NCI-H1417 treated with DMSO at 0.1 percent for 48 hours (cell line): Measurements from ENCODE around the gene IL20.
A peak's percentile ranks its signal among the peaks of the same experiment; 100 is the strongest.

Experiments used
- DNase-seq: peaks from one replicate; lab custom pipeline; 2025; lab: John Stamatoyannopoulos, UW

IL20 gene

GRCh38 chr1:206904423-206905142 lies 39.2 kb downstream of the IL20 start:
- no peak for DNase-seq

DNA sequence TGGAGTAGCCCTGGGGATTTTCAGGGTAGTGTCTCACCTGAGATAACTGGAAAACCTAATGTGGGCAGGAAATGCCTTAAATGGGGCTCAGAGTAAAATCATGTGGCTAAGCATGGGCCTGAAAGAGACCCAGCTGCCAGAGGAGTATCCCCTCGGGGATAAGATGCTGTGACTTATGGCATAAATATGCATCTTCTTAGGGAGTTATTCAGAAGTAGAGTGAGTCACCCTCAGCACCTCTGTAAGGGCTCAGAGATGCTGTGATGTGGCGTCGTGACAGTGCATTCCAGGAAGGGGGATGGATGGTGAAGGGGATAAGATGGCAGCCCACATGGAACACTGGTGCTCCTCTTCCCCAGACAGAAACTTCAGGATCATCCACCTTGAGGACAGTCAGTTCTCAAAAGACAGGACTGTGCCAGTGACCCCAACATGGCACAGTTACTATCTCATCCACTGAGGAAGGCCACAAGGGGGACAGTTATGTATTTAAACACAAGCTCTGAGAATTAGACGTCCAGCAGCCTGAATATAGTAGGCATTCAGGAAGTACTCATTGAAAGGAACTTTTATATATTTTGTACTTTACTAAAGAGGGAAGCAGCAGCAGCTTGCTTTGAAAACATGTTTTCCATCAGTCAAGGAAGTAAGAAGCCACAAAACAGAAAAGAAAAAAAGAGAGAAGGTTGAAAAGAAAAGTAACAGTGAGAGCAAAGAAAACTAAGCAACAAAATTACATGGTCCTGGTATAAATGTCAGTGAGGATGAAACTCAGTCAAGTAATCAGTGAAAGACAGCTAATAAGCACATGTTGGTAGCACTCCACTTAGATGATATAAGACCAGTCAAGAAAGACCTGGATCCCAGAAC lies 40.1 kb downstream of the IL20 start:
- no peak for DNase-seq

- no peak for DNase-seq
Observed at GRCh38 chr1:206907304-206907991, 42.0 kb downstream of the IL20 start.

DNA sequence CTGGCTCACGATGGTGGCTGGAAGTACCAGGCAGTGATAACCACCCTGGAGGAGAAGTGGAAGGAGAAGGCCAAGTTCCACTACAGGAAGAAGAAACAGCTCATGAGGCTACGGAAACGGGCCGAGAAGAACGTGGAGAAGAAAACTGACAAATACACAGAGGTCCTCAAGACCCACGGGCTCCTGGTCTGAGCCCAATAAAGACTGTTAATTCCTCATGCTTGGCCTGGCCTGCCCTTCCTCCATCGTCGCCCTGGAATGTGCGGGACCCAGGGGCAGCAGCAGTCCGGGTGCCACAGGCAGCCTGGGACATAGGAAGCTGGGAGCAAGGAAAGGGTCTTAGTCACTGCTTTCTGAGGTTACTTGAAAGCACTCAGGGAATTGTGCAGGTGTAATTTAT lies 42.6 kb downstream of the IL20 start:
- no peak for DNase-seq

DNA sequence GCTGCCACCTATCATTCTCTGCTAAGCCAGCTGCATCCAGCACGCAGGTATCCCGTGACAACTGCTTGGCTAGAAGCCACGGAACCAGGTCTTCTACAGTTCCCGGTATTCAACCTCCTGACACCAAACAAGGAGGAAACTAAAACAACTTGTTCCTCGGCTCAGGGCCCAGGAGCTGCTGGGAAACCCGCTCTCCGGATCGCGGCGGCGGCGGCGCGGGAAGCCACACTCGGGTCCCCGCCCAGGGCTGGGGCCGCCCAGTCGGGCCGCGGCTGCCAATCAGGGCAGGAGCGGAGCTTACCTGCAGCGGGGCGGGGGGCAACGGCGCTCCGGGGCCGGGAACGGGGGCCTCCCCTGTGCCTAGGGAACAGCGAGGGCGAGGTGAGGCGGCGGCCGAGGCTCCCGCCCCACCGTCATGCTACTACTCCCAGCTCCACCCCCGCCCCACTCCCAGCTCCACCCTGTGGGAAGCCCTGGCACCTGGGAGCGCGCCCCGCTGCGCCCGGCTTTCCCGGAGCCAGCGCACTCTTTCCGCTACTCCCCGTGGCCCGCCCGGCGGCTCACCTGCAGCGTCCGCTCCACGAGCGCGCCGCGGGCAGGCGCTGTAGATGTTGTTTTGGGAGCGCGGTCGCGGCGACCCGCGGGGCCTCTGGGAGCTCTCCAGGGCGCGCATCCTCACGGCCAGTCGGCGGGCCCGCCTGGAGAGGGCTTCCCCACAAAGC lies 43.9 kb downstream of the IL20 start:
- DNase-seq = no peak

DNA sequence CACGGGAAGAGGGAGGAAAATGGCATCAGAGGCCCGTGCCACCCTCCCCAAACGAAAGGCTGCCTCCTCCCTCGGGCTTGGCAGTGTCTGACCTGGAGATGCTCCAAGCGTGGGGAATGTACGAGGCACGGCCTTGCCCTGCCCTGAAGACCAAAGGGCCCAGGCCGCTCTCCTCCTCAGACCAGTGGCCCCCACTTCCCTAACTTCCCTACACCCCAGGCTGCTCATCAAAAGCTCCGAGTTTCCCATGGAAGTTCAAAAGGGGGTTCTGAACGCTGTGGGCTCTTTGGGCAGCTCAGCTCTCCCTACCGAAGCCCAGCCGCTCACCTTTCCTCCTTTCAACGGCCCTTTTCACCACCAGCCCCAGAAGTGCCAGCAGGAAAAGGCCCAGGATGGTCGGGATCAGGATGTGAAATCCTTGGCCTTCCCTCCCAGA lies 44.5 kb downstream of the IL20 start:
- no peak for DNase-seq

DNA sequence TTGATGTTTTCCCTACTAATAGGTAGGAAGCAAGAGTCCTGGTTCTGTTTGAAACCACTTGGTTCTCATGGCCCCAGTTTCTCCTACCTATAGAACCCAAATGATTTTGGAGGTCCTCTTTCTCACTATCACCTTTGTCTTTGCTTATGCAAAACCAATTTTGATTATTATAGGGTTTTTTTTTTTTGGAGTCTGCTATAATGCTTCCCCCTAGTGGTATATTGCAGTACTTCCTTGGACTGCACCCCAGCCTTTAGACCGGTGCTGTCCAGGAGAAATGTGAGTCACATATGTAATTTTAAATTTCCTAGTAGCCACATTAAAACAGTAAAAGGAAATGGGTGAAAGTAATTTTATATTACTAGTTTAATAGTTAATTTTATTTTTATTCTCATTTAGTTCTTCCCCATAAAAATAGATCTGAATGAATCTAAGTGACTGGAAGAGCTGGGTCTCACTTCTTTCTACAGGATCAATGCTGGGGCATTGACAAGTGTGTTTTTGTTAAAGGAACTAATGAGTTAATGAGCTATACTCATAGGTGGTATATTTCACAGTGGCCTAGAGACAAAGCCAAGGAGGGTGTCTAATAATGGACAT lies 45.7 kb downstream of the IL20 start:
- peak; percentile 17 for DNase-seq

GRCh38 chr1:206912445-206913095 lies 47.1 kb downstream of the IL20 start:
- DNase-seq = peak; percentile 46

GRCh38 chr1:206913766-206914537 lies 48.5 kb downstream of the IL20 start:
- DNase-seq = no peak

GRCh38 chr1:206915030-206915735 lies 49.8 kb downstream of the IL20 start:
- DNase-seq = no peak

DNA sequence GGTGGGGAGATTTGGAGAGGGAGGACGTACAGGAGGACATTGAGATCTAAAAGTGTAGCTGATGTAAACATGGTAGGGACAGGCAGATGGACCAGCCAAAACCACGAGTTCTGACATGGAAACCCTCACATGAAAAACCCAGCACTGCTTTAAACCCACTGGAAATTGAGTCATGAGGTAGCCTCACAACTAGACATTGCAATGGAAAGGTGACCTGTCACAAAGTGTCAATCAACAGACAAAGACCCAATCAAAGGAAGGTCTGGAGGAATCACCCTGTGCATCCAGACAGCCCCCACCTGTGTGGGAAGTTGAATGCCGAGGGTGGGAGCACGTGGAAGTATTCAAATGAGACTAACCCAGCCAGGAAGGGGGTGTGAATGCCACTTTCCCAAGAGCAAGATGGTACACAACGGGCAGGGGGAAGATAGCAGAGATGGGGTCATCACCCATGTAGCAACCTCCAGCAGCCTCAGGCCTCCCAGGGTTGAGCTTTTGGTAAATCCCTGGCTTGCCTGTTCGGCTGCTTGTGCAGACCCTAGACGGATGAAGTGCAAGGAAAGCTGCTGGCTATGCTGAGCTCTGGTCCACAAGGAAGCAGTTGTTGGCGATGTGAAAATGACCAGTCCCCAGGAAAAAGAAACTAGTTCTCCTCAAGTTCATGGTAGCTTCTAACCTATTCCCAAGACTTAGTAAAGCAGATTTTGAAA lies 50.7 kb downstream of the IL20 start:
- no peak for DNase-seq

DNA sequence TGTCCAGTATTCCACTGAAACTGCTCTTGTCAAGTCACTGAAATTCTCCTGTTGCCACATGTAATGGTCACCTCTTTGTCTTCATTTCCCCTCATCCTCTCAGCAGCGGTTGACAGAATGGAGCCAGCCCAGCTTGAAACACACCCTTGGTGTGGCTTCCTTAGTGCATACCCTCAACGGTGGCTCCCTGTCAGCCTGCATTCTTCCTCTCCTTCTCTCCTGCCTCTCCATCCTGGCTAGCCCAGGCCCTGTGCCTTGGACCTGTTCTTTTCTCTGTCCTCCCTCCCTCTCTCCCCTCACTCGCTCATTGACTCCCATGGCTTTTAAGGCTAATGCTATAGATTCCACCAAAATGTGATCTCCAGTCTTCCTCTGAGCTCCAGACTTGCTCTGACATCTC lies 52.7 kb downstream of the IL20 start:
- no peak for DNase-seq
